NCI-H146 (cell line): ENCODE results near the gene RHBDL2.
"Not testable (repeated sequence)": the region's sequence is repeated elsewhere in the genome, so short reads cannot be mapped to it uniquely, and the experiment has no call there.

Experiments
- DNase-seq: peaks from one replicate; lab custom pipeline; 2025; lab: John Stamatoyannopoulos, UW

Gene RHBDL2, protein sequence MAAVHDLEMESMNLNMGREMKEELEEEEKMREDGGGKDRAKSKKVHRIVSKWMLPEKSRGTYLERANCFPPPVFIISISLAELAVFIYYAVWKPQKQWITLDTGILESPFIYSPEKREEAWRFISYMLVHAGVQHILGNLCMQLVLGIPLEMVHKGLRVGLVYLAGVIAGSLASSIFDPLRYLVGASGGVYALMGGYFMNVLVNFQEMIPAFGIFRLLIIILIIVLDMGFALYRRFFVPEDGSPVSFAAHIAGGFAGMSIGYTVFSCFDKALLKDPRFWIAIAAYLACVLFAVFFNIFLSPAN

GRCh38 chr1:38941527-38942019 is at the start of gene RHBDL2:
Gene RHBDL2 (minus strand): TSS chr1:38941830. CDS start chr1:38919212, 22,618 bp downstream.
- no peak for DNase-seq

DNA sequence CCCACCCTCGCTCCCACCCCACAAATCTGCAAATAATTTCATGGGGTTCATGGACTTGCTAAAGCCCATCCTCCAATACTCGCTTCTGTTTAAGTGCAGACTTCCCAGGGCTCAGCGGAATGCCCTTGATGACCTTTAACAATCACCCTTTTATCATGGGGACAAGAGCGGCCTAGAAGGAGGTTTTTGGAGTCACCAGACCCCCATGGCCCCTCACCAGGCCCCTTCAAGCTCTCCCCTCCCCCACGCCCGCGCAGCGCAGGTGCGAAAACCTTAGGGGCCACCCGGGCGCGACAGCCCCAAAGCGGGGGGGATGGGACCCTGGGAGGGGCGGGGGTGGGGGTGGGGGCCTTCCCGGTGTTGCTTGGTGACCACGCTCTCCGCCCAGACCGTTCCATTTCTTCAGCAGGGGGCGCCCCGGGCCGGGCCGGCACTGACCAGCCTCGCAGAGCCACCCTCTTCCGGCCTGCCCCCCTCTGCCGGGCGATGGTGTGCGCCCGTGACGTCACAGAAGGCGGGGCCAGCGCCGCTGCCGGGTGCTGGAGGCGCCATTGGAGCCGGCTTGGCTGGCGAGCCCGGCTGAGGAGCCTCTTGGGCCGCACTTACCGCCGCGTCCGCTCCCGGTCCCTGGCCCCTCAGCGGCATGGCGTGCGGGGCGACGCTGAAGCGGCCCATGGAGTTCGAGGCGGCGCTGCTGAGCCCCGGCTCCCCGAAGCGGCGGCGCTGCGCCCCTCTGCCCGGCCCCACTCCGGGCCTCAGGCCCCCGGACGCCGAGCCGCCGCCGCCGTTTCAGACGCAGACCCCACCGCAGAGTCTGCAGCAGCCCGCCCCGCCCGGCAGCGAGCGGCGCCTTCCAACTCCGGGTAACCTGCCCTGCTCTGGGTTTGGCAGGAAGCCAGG is 49.4 kb upstream of the RHBDL2 start, which contains the start of gene AKIRIN1:
AKIRIN1 (plus strand) TSS at position 539 of the 900 bp plus-strand sequence; CDS start at position 644, 105 bp downstream.
- DNase-seq = peak; percentile 90

GRCh38 chr1:38990386-38990737 is 48.7 kb upstream of the RHBDL2 start:
- no peak for DNase-seq

GRCh38 chr1:38989979-38990378 is 48.3 kb upstream of the RHBDL2 start:
- DNase-seq = no peak

- peak; percentile 67 for DNase-seq
These were observed 37.8 kb upstream of the RHBDL2 start for GRCh38 chr1:38979380-38979779.

DNA sequence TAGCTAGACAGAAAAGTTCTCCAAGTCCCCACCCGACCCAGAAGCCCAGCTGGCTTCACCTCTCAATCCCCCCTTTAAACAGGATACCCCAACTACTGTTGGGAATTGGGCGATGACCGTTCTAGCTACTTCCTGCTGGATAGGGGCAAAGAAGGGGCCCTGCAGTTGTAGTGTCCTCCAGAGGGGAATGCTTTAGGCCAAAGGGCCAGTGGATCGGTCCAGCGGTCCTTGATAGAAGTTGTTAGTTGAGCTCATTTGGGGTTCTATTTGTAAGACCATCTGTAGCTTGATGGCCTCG is 36.6 kb upstream of the RHBDL2 start:
- DNase-seq = not testable (repeated sequence)

DNA sequence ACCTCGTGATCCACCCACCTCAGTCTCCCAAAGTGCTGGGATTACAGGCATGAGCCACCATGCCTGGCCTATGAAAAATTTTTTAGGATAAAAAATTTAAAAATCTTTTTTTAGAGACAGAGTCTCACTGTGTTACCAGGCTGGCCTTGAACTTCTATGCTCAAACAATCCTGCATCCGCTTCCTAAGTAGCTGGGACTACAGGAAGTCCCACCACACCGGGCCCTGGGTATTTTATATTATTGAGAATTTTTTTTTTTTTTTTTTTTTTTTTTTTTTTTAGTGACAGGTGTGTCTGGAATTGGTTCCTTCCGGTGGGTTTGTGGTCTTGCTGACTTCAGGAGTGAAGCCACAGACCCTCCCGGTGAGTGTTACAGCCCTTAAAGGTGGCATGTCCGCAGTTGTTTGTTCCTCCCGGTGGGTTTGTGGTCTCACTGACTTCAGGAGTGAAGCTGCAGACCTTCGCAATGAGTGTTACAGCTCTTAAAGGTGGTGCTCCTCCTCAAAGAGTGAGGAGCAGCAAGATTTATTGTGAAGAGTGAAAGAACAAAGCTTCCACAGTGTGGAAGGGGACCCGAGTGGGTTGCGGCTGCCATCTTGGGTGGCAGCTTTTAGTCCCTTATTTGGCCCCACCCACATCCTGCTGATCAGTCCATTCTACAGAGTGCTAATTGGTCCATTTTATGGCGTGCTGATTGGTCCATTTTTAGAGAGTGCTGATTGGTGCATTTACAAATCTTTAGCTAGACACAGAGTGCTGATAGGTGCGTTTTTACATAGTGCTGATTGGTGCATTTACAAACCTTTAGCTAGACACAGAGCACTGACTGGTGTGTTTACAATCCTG is 36.0 kb upstream of the RHBDL2 start:
- DNase-seq = not testable (repeated sequence)

- DNase-seq = no peak
These were observed 32.2 kb upstream of the RHBDL2 start for GRCh38 chr1:38973659-38974437.

DNA sequence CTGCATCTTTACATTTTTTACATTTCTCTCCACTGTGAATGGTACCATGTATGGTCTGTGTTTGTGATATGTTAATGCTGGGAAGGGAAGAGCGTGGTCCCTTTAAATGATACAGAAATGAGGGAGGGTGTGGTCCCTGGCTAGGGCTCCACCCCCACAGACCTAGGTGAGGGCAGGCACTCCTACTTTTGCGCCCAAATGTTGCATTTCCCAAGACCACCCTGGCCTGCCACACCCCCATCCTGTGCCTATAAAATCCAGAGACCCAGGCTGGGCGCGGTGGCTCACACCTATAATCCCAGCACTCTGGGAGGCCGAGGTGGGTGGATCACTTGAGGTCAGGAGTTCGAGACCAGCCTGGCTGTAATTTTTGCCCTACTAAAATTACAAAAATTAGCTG is 31.5 kb upstream of the RHBDL2 start:
- DNase-seq = not testable (repeated sequence)

GRCh38 chr1:38964140-38964548 is 22.5 kb upstream of the RHBDL2 start:
- DNase-seq = no peak

GRCh38 chr1:38962560-38962959 is 20.9 kb upstream of the RHBDL2 start:
- no peak for DNase-seq

- DNase-seq = no peak
These were observed 20.5 kb upstream of the RHBDL2 start for GRCh38 chr1:38962113-38962512.

GRCh38 chr1:38958967-38959366 is 17.3 kb upstream of the RHBDL2 start:
- no peak for DNase-seq

DNA sequence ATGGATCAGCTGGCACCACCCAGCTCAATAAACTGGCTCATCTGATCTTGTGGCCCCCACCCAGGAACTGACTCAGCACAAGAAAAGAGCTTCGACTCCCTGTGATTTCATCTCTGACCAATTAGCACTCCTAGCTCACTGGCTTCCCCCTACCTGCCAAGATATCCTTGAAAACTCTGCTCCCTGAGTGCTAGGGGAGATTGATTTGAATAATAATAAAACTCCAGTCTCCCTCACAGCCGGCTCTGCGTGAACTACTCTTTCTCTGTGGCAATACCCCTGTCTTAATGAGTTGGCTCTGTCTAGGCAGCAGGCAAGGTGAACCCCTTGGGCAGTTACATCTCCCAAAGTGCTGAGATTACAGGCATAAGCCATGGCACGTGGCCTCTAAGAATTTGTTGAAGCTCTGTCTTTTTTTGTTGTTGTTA is 11.8 kb upstream of the RHBDL2 start:
- DNase-seq = no peak

- no peak for DNase-seq
These were observed 8.9 kb upstream of the RHBDL2 start for GRCh38 chr1:38950553-38950952.

DNA sequence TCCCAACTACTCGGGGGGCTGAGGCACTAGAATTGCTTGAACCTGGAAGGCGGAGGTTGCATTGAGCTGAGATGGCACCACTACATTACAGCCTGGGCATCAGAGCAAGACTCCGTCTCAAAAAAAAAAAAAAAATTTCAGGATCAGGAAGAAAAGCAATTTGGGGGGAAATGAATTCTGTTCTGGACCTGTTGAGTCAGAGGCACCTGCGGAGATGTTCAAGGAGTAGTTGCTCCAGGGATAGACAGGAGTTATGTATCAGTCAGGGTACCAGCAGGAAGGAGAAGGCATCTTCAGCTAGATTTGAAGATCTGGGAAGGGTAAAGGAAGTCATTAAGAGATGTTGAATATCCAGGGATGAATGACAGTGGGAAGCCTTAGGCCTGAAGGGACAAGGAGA is 2.9 kb upstream of the RHBDL2 start:
- DNase-seq = no peak

DNA sequence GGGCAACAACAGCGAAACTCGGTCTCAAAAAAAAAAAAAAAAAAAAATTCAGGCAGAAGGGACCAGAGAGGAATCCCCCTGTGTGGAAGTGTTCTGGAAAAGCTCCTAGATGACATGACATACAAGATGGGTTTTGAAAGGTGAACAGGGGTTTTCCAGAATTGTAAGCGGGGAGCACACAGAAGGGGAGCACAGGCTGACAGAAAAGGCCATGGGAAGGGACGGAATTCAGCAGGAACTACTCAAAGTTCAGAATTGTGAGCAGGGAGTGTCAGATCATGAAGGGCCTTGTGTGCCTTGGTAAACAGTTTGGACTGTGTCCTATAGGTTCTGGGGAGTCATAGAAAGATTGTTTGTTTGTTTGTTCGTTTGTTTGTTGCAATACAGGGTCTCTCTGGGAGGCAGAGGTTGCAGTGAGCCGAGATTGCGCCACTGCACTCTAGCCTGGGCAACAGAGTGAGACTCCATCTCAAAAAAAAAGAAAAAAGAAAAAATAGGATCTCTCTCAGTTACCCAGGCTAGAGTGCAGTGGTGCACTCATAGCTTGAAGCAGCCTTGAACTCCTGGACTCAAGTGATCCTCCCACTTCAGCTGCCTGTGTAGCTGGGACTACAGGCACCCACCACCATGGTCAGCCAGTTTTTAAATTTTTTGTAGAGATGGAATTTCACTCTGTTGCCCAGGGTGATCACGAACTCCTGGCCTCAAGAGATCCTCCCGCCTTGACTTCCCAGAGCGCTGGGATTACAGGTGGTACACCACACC is 1.2 kb upstream of the RHBDL2 start:
- DNase-seq = no peak

- DNase-seq = no peak
These were observed 537 bp downstream of the RHBDL2 start for GRCh38 chr1:38941093-38941492.

DNA sequence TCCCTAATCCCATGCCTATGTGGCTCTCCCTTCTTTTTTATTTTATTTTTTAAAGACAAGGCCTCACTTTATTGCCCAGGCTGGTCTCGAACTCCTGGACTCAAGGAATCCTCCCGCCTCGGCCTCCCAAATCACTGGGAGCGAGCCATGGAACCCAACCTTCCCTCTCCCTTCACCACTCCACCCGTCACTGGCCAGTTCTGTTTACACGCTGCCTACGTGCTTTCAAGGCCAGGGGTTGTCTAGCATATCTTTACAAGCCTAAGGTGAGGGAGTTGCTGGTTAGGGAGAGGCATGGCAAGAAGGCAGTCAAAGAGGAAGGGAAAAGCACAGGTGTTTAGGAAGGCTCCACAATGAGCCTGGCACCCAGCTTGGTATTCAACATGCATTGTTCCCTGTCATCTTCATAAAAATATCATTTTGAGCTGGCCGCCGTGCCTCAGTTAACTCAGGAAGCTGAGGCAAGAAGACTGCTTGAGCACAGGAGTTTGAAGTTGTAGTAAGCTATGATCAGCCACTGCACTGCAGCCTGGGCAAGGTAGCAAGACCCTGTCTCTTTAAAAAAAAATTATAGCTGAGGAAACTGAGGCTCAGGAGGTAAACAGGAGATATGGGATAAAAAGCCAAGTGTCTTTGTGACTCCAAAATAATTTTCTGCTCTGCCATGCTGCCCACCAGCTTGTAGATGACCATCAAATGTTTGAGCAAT is 1.1 kb downstream of the RHBDL2 start:
- DNase-seq = no peak

- no peak for DNase-seq
These were observed 2.8 kb downstream of the RHBDL2 start for GRCh38 chr1:38938722-38939260.
